Panc1 (cell line): ENCODE results near the gene C1orf167. TPM values are rescaled to one million over a fixed set of nuclear protein-coding genes. Genes with fewer than 3 reads are reported as not detected.
A peak's percentile ranks its signal among the peaks of the same experiment; 100 is the strongest.

Experiments
- ATAC-seq: fragments of 200-7000 bp; cut with Tn5 transposase; 2 replicates; pipeline ENCODE4 v1.9.1; 2020; ENCODE audit warnings: mild to moderate bottlenecking, moderate library complexity
- BruUV-seq: library from RNA; stranded (reverse); fragments of 400-500 nt; replicated peaks from 2 replicates; lab custom pipeline; 2021; lab: Mats Ljungman, UMichigan
- CTCF ChIA-PET: fragments of 300-600 bp; sonication (Branson Sonifier 250); formaldehyde crosslinking; loops from one replicate; lab custom pipeline; 2022; ENCODE audit warnings: antibody characterized with exemption; lab: Charles Lee
- POLR2A ChIA-PET: fragments of 300-600 bp; sonication (Branson Sonifier 250); formaldehyde crosslinking; loops from one replicate; lab custom pipeline; 2022; ENCODE audit warnings: antibody characterized with exemption; lab: Charles Lee
- DNase-seq: peaks from one replicate; pipeline ENCODE4 v3.0.0-alpha.2; 2010; ENCODE audit warnings: low read depth, low spot score
- H3K27ac ChIP-seq: 2 replicates; pipeline ENCODE4 v1.5.1; 2011; ENCODE audit warnings: mild to moderate bottlenecking, low read length, inconsistent platforms
- H3K27me3 ChIP-seq: fragments of 200-500 bp; sonication (Bioruptor generic); 2 replicates; pipeline ENCODE4 v1.6.0; 2014; ENCODE audit warnings: low read length, inconsistent platforms; ENCODE audit not compliant: control insufficient read depth, insufficient read depth
- H3K36me3 ChIP-seq: fragments of 200-500 bp; sonication (Bioruptor generic); 2 replicates; pipeline ENCODE4 v1.5.1; 2014; ENCODE audit warnings: inconsistent platforms, mild to moderate bottlenecking, low read length, moderate library complexity; ENCODE audit not compliant: control insufficient read depth, insufficient read depth
- H3K4me1 ChIP-seq: 2 replicates; pipeline ENCODE4 v1.5.1; 2011; ENCODE audit warnings: inconsistent platforms, mild to moderate bottlenecking, low read length, moderate library complexity; ENCODE audit not compliant: control insufficient read depth, insufficient read depth
- H3K4me3 ChIP-seq, 2 experiments: 2 replicates each; pipeline ENCODE4 v1.5.1; 2011 to 2012; ENCODE audit warnings: low read depth in 2 of 2, low read length in 2 of 2, mild to moderate bottlenecking in 2 of 2, inconsistent platforms in 1 of 2, moderate library complexity in 1 of 2
- H3K9me3 ChIP-seq: fragments of 200-500 bp; sonication (Bioruptor generic); 2 replicates; pipeline ENCODE4 v1.5.1; 2014; ENCODE audit warnings: low read depth, mild to moderate bottlenecking, inconsistent platforms, low read length, moderate library complexity; ENCODE audit not compliant: control insufficient read depth, insufficient read depth
- POLR2AphosphoS5 ChIP-seq: IDR thresholded peaks from 2 replicates; pipeline ENCODE4 v1.6.1; 2012; ENCODE audit warnings: mild to moderate bottlenecking, low read depth, low read length, moderate library complexity
- REST ChIP-seq, 2 experiments: IDR thresholded peaks; 2 replicates each; pipeline ENCODE4 v1.6.1; 2011 to 2012; ENCODE audit warnings: low read depth in 2 of 2, control low read depth in 1 of 2, low read length in 1 of 2, mild to moderate bottlenecking in 1 of 2, moderate library complexity in 1 of 2; ENCODE audit not compliant: insufficient read depth in 1 of 2
- SIN3A ChIP-seq: IDR thresholded peaks from 2 replicates; pipeline ENCODE4 v1.6.1; 2012; ENCODE audit warnings: low read depth, mild to moderate bottlenecking, low read length, moderate library complexity, borderline replicate concordance; ENCODE audit not compliant: insufficient read depth
- in situ Hi-C: cut with HindIII; loops from 2 replicates; pipeline ENCODE4 v1.10.0; 2016; ENCODE audit warnings: low sequenced_read_pairs, low pct_unique_long_range_greater_than_20kb
- intact Hi-C: fragments of 100-400 bp; cut with micrococcal nuclease; formaldehyde crosslinking; loops from one replicate; pipeline ENCODE4 v1.10.0; 2022; ENCODE audit not compliant: unreplicated experiment
- total RNA-seq: library from RNA; stranded (reverse); gene quantifications from one replicate; pipeline ENCODE4 v1.2.1, GENCODE V29; 2021; ENCODE audit not compliant: unreplicated experiment
- TF ChIP-seq, protein P1 (sequence below): fragments of 450-650 bp; IDR thresholded peaks from 2 replicates; pipeline ENCODE4 v1.5.1; 2017; ENCODE audit warnings: mild to moderate bottlenecking

C1orf167 gene
- total RNA-seq, 1 experiment from 2014 or later, result not detected

- Histone ChIP-seq H3K36me3 (no peaks in the 10 kb centered on the region), H3K4me3 (no peak overlapping the region), H3K9me3 (no peaks in the 10 kb centered on the region), H3K27me3 (no peaks in the 10 kb centered on the region), H3K27ac (0 out of 2 replicates have a peak overlapping the region, but pooled peaks have one; percentile 29), H3K4me1 (peaks cover 13% of the 10 kb centered on the region)
- TF ChIP-seq SIN3A, result no peak
- TF ChIP-seq POLR2AphosphoS5, result no peak
- TF ChIP-seq REST (IDR thresholded peaks at IDR 0.05; ENCODE audit: insufficient read depth in 1 of 2, low read depth in 2 of 2, low read length in 1 of 2), result no peak
- TF ChIP-seq, protein P1, sequence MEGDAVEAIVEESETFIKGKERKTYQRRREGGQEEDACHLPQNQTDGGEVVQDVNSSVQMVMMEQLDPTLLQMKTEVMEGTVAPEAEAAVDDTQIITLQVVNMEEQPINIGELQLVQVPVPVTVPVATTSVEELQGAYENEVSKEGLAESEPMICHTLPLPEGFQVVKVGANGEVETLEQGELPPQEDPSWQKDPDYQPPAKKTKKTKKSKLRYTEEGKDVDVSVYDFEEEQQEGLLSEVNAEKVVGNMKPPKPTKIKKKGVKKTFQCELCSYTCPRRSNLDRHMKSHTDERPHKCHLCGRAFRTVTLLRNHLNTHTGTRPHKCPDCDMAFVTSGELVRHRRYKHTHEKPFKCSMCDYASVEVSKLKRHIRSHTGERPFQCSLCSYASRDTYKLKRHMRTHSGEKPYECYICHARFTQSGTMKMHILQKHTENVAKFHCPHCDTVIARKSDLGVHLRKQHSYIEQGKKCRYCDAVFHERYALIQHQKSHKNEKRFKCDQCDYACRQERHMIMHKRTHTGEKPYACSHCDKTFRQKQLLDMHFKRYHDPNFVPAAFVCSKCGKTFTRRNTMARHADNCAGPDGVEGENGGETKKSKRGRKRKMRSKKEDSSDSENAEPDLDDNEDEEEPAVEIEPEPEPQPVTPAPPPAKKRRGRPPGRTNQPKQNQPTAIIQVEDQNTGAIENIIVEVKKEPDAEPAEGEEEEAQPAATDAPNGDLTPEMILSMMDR, result no peak
- intact Hi-C loops (no loop called here), in situ Hi-C loops (no loop called here)
- DNase-seq (no peak), ATAC-seq (peak; percentile 9; the same call in 1 of the 2 replicates)
- CTCF ChIA-PET, result interaction anchor here (0.6 to 1.2 kb wide), 3 partner anchors 18 to 296 kb away, joined by 3 read pairs; no protein-coding TSS in a partner anchor
- BruUV-seq, result no TSS peak
- POLR2A ChIA-PET, result no interaction called here
Measured at GRCh38 chr1:11784256-11784992, 22.4 kb downstream of the C1orf167 start.

- no peak for DNase-seq
- Histone ChIP-seq H3K4me3 (no peak overlapping the region), H3K27me3 (no peaks in the 10 kb centered on the region), H3K27ac (0 out of 2 replicates have a peak overlapping the region, but pooled peaks have one; percentile 29), H3K36me3 (no peaks in the 10 kb centered on the region), H3K9me3 (no peaks in the 10 kb centered on the region), H3K4me1 (peaks cover 13% of the 10 kb centered on the region)
- ChIA-PET CTCF (interaction anchor here (0.6 to 1.2 kb wide), 3 partner anchors 17 to 296 kb away, joined by 3 read pairs; no protein-coding TSS in a partner anchor), POLR2A (no interaction called here)
- intact Hi-C loops, result no loop called here
- peak; percentile 84 for ATAC-seq
- in situ Hi-C loops, result no loop called here
- no TSS peak for BruUV-seq
- TF ChIP-seq SIN3A, result no peak
- TF ChIP-seq, protein P1, result peak; percentile 97
Measured at GRCh38 chr1:11784993-11785769, 23.2 kb downstream of the C1orf167 start.
